ENCODE measurements around the gene TAGLN2.
"Not testable (repeated sequence)": the region's sequence is repeated elsewhere in the genome, so short reads cannot be mapped to it uniquely, and the experiment has no call there.

The TAGLN2 gene

DNA sequence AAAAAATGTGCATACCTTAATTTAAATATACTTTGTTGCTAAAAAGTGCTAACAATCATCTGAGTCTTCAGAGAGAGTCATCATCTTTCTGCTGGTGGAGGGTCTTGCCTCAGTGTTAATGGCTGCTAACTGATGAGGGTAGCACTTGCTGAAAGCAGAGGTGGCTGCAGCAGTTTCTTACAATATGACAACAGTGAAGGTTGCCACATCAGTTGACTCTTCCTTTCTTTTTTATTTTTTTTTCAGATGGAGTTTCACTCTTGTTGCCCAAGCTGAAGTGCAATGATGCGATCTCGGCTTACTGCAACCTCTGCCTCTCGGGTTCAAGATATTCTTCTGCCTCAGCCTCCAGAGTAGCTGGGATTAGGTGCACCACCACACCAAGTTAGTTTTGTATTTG, 22.8 kb downstream of the TAGLN2 start:
- Histone ChIP-seq H3K36me3 (no peaks in the 10 kb centered on the region), H3K9ac (no peak overlapping the region), H3K4me2 (no peak overlapping the region), H3K4me3 (no peak overlapping the region), H3K9me3 (peaks cover 21% of the 10 kb centered on the region), H3K27me3 (no peaks in the 10 kb centered on the region), H3K4me1 (peaks cover 6% of the 10 kb centered on the region; the same call in 1 of the 2 replicates), H4K20me1 (no peaks in the 10 kb centered on the region), H3K27ac (no peak overlapping the region)
- TF ChIP-seq Cebpa-rat (IDR thresholded peaks at IDR 0.05): no peak

DNA sequence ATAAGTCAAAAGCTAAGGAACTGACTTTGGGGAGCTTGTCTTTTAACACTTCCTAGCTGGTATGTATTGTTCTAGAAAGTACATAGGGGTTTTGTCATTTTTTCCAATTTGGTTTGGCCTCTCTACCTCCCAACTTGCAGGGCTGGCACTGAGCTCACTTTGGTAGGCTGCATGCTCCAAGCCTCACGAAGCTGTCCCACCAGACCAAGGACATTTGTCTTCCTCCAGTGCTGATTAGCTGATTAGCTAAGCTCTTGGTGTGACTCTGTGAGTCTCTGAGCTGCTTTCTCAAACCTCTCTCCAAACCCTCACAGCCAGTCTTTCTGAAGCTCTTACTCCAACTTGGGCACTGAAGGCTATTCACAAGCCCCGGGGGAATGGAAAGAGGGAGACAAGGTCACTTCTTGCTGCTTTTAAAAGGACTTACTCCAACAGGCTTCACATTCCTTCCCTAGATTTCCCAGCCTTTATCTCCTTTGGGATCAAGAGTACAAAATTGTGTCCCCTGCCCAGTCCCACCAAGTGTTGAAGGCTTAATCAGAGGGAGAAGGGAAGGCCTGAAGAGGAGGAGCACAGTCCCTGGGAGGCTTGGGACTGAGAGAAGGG, 24.4 kb downstream of the TAGLN2 start:
- H3K27me3 ChIP-seq: no peaks in the 10 kb centered on the region
- peaks cover 6% of the 10 kb centered on the region; the same call in 1 of the 2 replicates for H3K4me1 ChIP-seq
- no peak overlapping the region for H3K9ac ChIP-seq
- no peaks in the 10 kb centered on the region for H4K20me1 ChIP-seq
- H3K4me3 ChIP-seq: no peak overlapping the region
- no peak for TF ChIP-seq Cebpa-rat (IDR thresholded peaks at IDR 0.05)
- H3K4me2 ChIP-seq: peak overlapping the region; percentile 19; the same call in 1 of the 2 replicates
- no peak overlapping the region for H3K27ac ChIP-seq
- peaks cover 21% of the 10 kb centered on the region for H3K9me3 ChIP-seq
- no peaks in the 10 kb centered on the region for H3K36me3 ChIP-seq

DNA sequence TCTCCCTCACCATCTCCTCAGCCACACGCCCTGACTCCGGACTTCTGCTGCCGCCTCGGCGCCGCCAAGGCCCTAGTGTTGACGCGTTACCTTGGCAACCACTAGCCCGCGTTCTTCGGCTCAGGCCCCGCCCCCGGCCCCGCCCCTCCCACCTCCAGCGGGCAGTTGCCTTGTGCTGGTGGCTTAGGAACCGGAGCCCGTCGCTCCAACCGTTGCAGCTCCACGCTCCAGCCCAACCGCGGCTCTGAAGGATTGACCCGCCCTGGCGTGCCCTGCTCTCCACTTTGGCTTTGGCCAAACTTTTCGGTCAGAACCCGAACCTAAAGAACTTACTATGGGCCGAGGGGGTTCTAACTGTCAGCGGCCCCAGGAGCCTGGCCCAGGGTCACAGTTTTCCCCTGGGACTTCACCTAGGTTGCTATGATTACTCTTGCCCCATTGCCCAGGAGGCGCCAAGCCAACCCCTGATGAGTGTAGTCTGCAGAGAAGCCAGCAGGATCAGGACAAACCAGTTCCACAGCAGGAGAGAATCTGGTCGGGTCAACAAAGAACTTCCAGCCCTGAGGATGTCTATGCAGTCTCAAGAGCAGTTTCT, 25.1 kb downstream of the TAGLN2 start, which contains the start of gene CFAP45:
Gene CFAP45 (minus strand): TSS at position 80 of the 595 bp plus-strand sequence. CDS start 67 bp downstream, at position 13.
- Histone ChIP-seq H3K4me1 (peaks cover 6% of the 10 kb centered on the region; the same call in 1 of the 2 replicates), H4K20me1 (no peaks in the 10 kb centered on the region)

DNA sequence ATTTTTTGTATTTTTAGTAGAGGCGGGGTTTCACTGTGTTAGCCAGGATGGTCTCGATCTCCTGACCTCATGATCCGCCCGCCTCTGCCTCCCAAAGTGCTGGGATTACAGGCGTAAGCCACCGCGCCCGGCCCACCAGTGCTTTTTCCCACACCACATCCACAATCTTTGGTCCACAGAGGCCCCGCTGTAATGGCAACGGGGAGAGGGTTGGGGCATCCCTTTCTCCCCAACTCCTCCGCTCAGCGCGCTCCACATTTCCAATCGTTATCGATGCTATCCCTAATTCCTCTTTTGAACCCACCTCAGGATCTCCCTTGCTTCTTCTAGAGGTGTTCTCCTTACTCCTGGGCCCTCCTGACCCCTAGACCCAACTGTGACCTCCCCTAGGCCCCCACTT, 25.7 kb downstream of the TAGLN2 start:
- H3K9me3 ChIP-seq: peaks cover 17% of the 10 kb centered on the region
- not testable (repeated sequence) for H3K27ac ChIP-seq, H3K4me3 ChIP-seq, H3K9ac ChIP-seq, H3K27me3 ChIP-seq, H3K4me2 ChIP-seq, H3K4me1 ChIP-seq, H3K36me3 ChIP-seq, H4K20me1 ChIP-seq

More for the DNA sequence above, 25.1 kb downstream of the TAGLN2 start, which contains the start of gene CFAP45:
- Histone ChIP-seq H3K27ac (no peak within 1 kb of the TSS), H3K9me3 (peaks cover 21% of the 10 kb centered on the region), H3K27me3 (no peaks in the 10 kb centered on the region), H3K4me3 (no peak within 1 kb of the TSS), H3K36me3 (no peaks in the 10 kb centered on the region), H3K4me2 (no peak within 1 kb of the TSS), H3K9ac (no peak within 1 kb of the TSS)
- no peak for TF ChIP-seq Cebpa-rat (IDR thresholded peaks at IDR 0.05)

DNA sequence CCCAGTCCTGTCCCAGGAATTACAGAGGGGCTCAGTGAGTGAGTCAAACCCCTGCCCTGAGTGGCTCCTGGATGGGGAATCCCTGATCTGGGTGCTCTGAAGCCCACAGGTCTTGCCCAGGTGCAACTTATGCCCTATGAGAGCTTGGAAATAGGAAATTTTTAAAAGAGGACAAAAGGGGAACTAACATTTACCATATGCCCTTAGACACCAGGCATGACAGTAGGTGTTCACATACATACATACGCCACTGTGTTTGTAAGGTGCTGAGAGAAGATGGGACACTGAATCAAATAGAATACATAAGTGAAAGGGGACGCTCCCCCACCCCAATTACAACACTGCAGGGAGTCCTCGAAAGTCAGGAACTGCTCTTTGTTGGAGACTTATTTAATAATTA, 26.8 kb downstream of the TAGLN2 start:
- H3K27ac ChIP-seq: no peak overlapping the region
- H3K4me3 ChIP-seq: no peak overlapping the region
- peaks cover 6% of the 10 kb centered on the region; the same call in 1 of the 2 replicates for H3K9me3 ChIP-seq
- H3K36me3 ChIP-seq: no peaks in the 10 kb centered on the region
- no peaks in the 10 kb centered on the region for H4K20me1 ChIP-seq
- no peak for TF ChIP-seq Cebpa-rat (IDR thresholded peaks at IDR 0.05)
- no peaks in the 10 kb centered on the region for H3K27me3 ChIP-seq
- H3K4me2 ChIP-seq: no peak overlapping the region
- no peak overlapping the region for H3K9ac ChIP-seq
- H3K4me1 ChIP-seq: peaks cover 6% of the 10 kb centered on the region; the same call in 1 of the 2 replicates

DNA sequence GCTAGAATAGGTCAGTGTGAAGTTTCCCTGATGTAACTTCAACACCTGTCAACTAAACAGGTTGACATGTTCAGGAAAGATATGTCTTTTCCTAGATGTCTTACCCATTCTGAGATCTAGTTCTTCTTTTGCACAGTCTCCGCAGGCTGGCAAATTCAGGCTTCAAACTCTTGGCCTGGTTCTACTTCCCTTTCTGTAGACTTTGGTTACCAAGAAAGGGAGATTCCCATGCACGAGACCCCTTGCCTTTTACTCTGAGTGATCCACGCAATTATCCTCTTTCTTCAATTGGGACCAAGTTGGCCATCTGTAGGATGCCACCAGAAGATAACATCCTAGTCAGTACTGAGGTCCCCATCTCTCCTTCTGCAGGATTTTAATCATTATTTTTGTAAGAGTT, 27.3 kb downstream of the TAGLN2 start:
- Histone ChIP-seq H3K4me3 (no peak overlapping the region), H3K27ac (no peak overlapping the region), H3K4me2 (no peak overlapping the region), H4K20me1 (no peaks in the 10 kb centered on the region), H3K4me1 (peaks cover 6% of the 10 kb centered on the region; the same call in 1 of the 2 replicates), H3K9me3 (no peaks in the 10 kb centered on the region), H3K36me3 (no peaks in the 10 kb centered on the region), H3K9ac (no peak overlapping the region), H3K27me3 (no peaks in the 10 kb centered on the region)
- TF ChIP-seq Cebpa-rat (IDR thresholded peaks at IDR 0.05): no peak

DNA sequence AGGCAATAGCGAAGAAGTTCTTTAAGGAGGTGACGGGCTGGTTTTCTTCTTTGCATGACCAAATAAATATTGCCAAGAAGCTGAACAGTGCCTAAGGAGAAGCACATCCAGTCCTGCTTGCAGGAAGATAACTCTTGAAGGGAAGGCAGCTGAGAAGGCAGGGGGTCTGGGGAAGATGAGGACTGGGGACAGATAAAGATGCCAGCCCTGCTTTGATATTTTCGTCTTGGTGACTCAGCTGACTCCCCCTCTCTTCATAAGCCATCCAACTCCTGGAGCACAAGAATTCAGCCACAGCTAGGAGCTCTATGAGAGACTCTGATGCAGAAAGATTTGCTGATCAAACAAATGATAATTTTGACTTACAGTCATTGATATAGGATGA, 28.8 kb downstream of the TAGLN2 start:
- Histone ChIP-seq H4K20me1 (no peaks in the 10 kb centered on the region), H3K4me3 (no peak overlapping the region), H3K9me3 (no peaks in the 10 kb centered on the region), H3K4me1 (peaks cover 5% of the 10 kb centered on the region; the same call in 1 of the 2 replicates), H3K36me3 (no peaks in the 10 kb centered on the region), H3K27ac (no peak overlapping the region), H3K9ac (no peak overlapping the region), H3K4me2 (no peak overlapping the region), H3K27me3 (no peaks in the 10 kb centered on the region)
- no peak for TF ChIP-seq Cebpa-rat (IDR thresholded peaks at IDR 0.05)

DNA sequence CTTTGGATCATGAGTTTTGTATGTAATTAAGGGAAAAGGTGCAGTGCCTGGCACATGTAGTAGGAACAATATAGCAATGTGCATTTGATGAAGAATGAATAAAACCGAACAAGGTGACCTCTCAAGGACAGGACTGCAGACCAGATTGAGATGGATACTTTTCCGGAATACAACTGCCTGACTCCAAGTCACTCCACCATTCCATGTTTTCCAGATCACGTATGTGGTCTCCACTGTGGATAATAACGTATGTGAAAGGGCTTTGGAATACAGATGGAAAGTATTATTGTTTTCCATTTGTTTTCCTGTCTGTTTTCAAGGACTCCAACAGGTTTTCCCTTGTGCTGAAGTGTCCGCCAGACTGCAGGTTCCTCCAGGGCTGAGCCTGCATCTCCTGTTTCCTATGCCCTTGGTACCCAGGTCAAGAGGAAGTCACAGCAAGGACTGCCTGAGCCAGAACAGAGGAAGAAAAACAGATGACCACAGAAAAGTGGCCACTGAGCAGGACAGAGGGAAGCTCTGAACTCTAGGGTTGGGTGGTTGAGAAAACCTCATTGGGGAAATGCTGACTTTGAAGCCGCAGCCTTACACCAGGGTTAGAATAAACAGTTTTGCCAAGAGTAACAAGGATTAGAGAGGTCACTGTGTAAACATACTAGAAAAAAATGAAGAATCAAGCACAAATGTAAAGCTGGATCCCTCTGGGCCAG, 29.3 kb downstream of the TAGLN2 start:
- Histone ChIP-seq H3K36me3 (no peaks in the 10 kb centered on the region), H3K4me3 (no peak overlapping the region), H3K4me2 (no peak overlapping the region), H4K20me1 (no peaks in the 10 kb centered on the region), H3K27ac (no peak overlapping the region), H3K9me3 (no peaks in the 10 kb centered on the region), H3K9ac (no peak overlapping the region), H3K27me3 (no peaks in the 10 kb centered on the region), H3K4me1 (no peaks in the 10 kb centered on the region; the same call in 1 of the 2 replicates)
- TF ChIP-seq Cebpa-rat (IDR thresholded peaks at IDR 0.05): no peak

DNA sequence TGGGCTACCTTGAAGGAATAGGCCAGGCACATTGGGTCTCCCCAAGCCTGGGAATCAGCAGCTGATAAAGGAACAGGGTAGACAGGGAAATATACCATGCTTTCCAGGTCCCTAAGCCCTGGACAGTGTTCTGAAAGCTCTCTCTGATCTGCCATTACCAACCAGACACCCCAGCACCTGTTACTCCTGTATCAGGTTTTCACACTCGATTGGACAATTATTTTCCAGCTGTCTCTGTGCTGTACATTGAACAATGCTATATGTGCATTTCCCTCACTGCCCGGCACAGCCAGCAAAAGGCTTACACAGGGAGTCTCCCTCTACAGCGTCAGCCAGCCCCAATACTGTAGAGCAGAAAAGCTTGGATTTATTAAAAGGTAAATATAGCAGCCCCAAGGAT, 30.0 kb downstream of the TAGLN2 start:
- Histone ChIP-seq H4K20me1 (no peaks in the 10 kb centered on the region), H3K9ac (no peak overlapping the region), H3K4me1 (peaks cover 2% of the 10 kb centered on the region), H3K36me3 (no peaks in the 10 kb centered on the region), H3K4me3 (no peak overlapping the region), H3K4me2 (no peak overlapping the region), H3K27me3 (no peaks in the 10 kb centered on the region), H3K9me3 (no peaks in the 10 kb centered on the region), H3K27ac (no peak overlapping the region)
- no peak for TF ChIP-seq Cebpa-rat (IDR thresholded peaks at IDR 0.05)

DNA sequence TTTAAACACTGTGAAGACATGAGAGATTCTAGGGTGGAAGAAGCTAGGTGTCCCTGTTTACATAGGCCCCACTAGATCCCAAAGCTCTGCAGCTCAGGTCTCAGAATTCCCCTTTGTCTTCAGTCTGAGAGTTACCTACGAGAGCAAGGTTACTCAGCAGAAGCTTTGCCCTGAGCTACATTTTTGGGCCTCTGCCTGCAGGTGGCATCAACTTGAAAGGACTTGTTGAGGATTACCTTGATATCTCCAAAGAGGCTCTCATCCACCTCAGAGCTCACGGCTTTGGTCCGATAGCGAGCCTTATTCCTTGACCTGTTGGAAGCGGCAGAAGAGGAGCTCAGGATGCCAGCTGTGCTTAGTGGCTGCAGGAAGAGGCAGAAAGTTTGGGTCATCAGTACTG, 32.4 kb downstream of the TAGLN2 start:
- H3K9me3 ChIP-seq: no peaks in the 10 kb centered on the region
- H3K4me2 ChIP-seq: no peak overlapping the region
- H3K27ac ChIP-seq: no peak overlapping the region
- no peak for TF ChIP-seq Cebpa-rat (IDR thresholded peaks at IDR 0.05)
- no peaks in the 10 kb centered on the region for H4K20me1 ChIP-seq
- H3K27me3 ChIP-seq: no peaks in the 10 kb centered on the region
- H3K4me3 ChIP-seq: no peak overlapping the region
- peaks cover 12% of the 10 kb centered on the region for H3K4me1 ChIP-seq
- no peak overlapping the region for H3K9ac ChIP-seq
- H3K36me3 ChIP-seq: no peaks in the 10 kb centered on the region

Data from BLaER1 (cell line).